K562 (cell line): ENCODE data around the gene PRDM16. TPM values are rescaled to one million over a fixed set of nuclear protein-coding genes. Genes with fewer than 3 reads are reported as not detected.
A peak's percentile ranks its signal among the peaks of the same experiment; 100 is the strongest.

ENCODE experiments used
- ATAC-seq: fragments of 200-7000 bp; cut with Tn5 transposase; 3 replicates; pipeline ENCODE4 v1.9.1; 2020; ENCODE audit warnings: moderate library complexity
- BruUV-seq: library from RNA; stranded (reverse); fragments of 400-500 nt; replicated peaks from 2 replicates; lab custom pipeline; 2021; lab: Mats Ljungman, UMichigan
- CTCF ChIA-PET: fragments of 300-600 bp; formaldehyde crosslinking; extraction: SDS; loops from one replicate; lab custom pipeline; 2021; ENCODE audit warnings: low intra/inter-chr PET ratio; lab: Yijun Ruan, JAX
- POLR2A ChIA-PET: fragments of 300-600, 350-650 bp; sonication (Branson Sonifier 250); formaldehyde crosslinking; extraction: SDS; loops from one replicate; lab custom pipeline; 2021; ENCODE audit warnings: antibody characterized with exemption, inconsistent platforms; lab: Yijun Ruan, JAX
- DNase-seq, 4 experiments: peaks; one replicate each; pipeline versions ENCODE4 v3.0.0 to v3.0.0-alpha.2; 2011 to 2018; ENCODE audit warnings: low spot score in 3 of 4, mixed read lengths in 3 of 4; ENCODE audit errors: extremely low read depth in 1 of 4
- FAIRE-seq: peaks from 2 replicates; lab custom pipeline; 2011; peaks lifted over from hg19 to GRCh38; lab: Jason Lieb, UNC
- H2AFZ ChIP-seq: 2 replicates; pipeline ENCODE4 v1.6.0; 2011; ENCODE audit warnings: low read depth, low read length, control low read depth, inconsistent platforms
- H3K27ac ChIP-seq: fragments of 200-600 bp; 3 replicates; pipeline ENCODE4 v1.8.0; 2011; ENCODE audit warnings: low read depth, mild to moderate bottlenecking, control low read depth, inconsistent platforms, low read length, moderate library complexity, mixed read lengths; ENCODE audit errors: extremely low read depth
- H3K27me3 ChIP-seq, 2 experiments: fragments of 300-600 bp in 1 of 2; 2 replicates in 1 of 2; 3 replicates in 1 of 2; pipeline versions ENCODE4 v1.6.0 to v1.8.0; 2011; ENCODE audit warnings: inconsistent platforms in 2 of 2, low read length in 2 of 2, mild to moderate bottlenecking in 1 of 2, mixed read lengths in 1 of 2, moderate library complexity in 1 of 2; ENCODE audit not compliant: control insufficient read depth in 2 of 2, insufficient read depth in 2 of 2
- H3K36me3 ChIP-seq: fragments of 300-600 bp; 3 replicates; pipeline ENCODE4 v1.8.0; 2011; ENCODE audit warnings: mild to moderate bottlenecking, low read length, inconsistent platforms; ENCODE audit not compliant: control insufficient read depth, insufficient read depth
- H3K4me1 ChIP-seq, 2 experiments: fragments of 200-600 bp in 1 of 2; replicated peaks in 1 of 2; 2 replicates in 1 of 2; 3 replicates in 1 of 2; pipeline versions ENCODE4 v1.5.1 to v1.8.0; 2011; ENCODE audit warnings: inconsistent platforms in 2 of 2, low read length in 2 of 2, mild to moderate bottlenecking in 1 of 2, mixed read lengths in 1 of 2, moderate library complexity in 1 of 2; ENCODE audit not compliant: control insufficient read depth in 2 of 2, insufficient read depth in 2 of 2
- H3K4me2 ChIP-seq: 2 replicates; pipeline ENCODE4 v1.6.1; 2011; ENCODE audit warnings: low read length, control low read depth, inconsistent platforms, mixed read lengths; ENCODE audit not compliant: insufficient read depth
- H3K4me3 ChIP-seq: fragments of 200-600 bp; sonication (generic), shearing (Covaris generic); 2 replicates; pipeline ENCODE4 v1.5.1; 2016; ENCODE audit warnings: control low read depth, inconsistent platforms
- H3K79me2 ChIP-seq: fragments of 200-600 bp; 3 replicates; pipeline ENCODE4 v1.8.0; 2011; ENCODE audit warnings: low read length, inconsistent platforms; ENCODE audit not compliant: control insufficient read depth, insufficient read depth
- H3K9ac ChIP-seq, 2 experiments: 2 replicates each; pipeline versions ENCODE4 v1.6.0 to v1.6.1; 2011; ENCODE audit warnings: low read depth in 2 of 2, low read length in 2 of 2, control low read depth in 1 of 2, inconsistent platforms in 1 of 2, mild to moderate bottlenecking in 1 of 2, mixed read lengths in 1 of 2; ENCODE audit not compliant: insufficient read depth in 1 of 2
- H3K9me1 ChIP-seq: one replicate; pipeline ENCODE4 v1.6.0; 2011; ENCODE audit warnings: inconsistent platforms, mild to moderate bottlenecking, low read length, moderate library complexity; ENCODE audit not compliant: control insufficient read depth, insufficient read depth
- H3K9me3 ChIP-seq: replicated peaks from 2 replicates; pipeline ENCODE4 v1.5.1; 2011; ENCODE audit warnings: low read depth, low read length, inconsistent platforms; ENCODE audit not compliant: control insufficient read depth, insufficient read depth
- H4K20me1 ChIP-seq: replicated peaks from 2 replicates; pipeline ENCODE4 v1.6.1; 2011; ENCODE audit warnings: low read length, inconsistent platforms, mixed read lengths; ENCODE audit not compliant: control insufficient read depth, insufficient read depth
- RHOXF2B ChIP-seq: fragments of 250-450 bp; sonication (Bioruptor Pico); conservative IDR thresholded peaks from 2 replicates; pipeline ENCODE4 v1.5.1; 2021
- WGBS: fragments of 100-300 bp; shearing (Covaris generic); methylation state at CpG from one replicate; pipeline ENCODE4 v1.1.6; 2016; ENCODE audit warnings: low coverage, mixed read lengths; ENCODE audit not compliant: insufficient coverage; ENCODE audit errors: missing lambda C conversion rate; 5-methylcytosine and 5-hydroxymethylcytosine counted together
- in situ Hi-C: fragments of 300-500 bp; cut with MboI; formaldehyde crosslinking; loops from 4 replicates; pipeline ENCODE4 v1.15.0; 2018; ENCODE audit warnings: inconsistent platforms, mixed read lengths
- intact Hi-C: fragments of 100-400 bp; cut with micrococcal nuclease; formaldehyde crosslinking; loops from 2 replicates; pipeline ENCODE4 v1.14.2; 2022
- polyA plus RNA-seq, 8 experiments: library from polyadenylated mRNA; depleted of rRNA in 4 of 8; stranded (reverse) in 5 of 8; unstranded in 3 of 8; fragments of >200 nt; fragmentation: Nextera tagmentation in 2 of 8; fragmentation: Illumina TruSeq in 1 of 8; extraction: Ambion mirVana in 2 of 8; extraction: Trizol in 1 of 8; gene quantifications; 2 replicates each; pipeline versions ENCODE4 v1.2.1 to v1.2.3, GENCODE V29; 2011 to 2014; ENCODE audit warnings: inconsistent platforms in 1 of 8, missing spikeins in 1 of 8
- total RNA-seq, 7 experiments: library from RNA; depleted of rRNA in 6 of 7; stranded (reverse); fragments of >200 nt in 6 of 7; fragmentation: Illumina TruSeq in 2 of 7; extraction: Trizol in 2 of 7; gene quantifications; 2 replicates each; pipeline versions ENCODE4 v1.2.1 to v1.2.3, GENCODE V29; 2011 to 2021; ENCODE audit warnings: low replicate concordance in 1 of 7
- TF ChIP-seq, protein P1 (sequence below), 2 experiments: IDR thresholded peaks; 2 replicates each; pipeline ENCODE4 v1.6.1; 2012; ENCODE audit warnings: improper control_type of control experiment in 2 of 2, low read depth in 2 of 2, low read length in 2 of 2, borderline replicate concordance in 1 of 2

The PRDM16 gene
- total and polyA plus RNA-seq, 9 of the 15 experiments (the other 6 are each of a cell fraction or from before 2014, with no cell fraction given): 0.10 to 0.27 TPM; not detected in 7

DNA sequence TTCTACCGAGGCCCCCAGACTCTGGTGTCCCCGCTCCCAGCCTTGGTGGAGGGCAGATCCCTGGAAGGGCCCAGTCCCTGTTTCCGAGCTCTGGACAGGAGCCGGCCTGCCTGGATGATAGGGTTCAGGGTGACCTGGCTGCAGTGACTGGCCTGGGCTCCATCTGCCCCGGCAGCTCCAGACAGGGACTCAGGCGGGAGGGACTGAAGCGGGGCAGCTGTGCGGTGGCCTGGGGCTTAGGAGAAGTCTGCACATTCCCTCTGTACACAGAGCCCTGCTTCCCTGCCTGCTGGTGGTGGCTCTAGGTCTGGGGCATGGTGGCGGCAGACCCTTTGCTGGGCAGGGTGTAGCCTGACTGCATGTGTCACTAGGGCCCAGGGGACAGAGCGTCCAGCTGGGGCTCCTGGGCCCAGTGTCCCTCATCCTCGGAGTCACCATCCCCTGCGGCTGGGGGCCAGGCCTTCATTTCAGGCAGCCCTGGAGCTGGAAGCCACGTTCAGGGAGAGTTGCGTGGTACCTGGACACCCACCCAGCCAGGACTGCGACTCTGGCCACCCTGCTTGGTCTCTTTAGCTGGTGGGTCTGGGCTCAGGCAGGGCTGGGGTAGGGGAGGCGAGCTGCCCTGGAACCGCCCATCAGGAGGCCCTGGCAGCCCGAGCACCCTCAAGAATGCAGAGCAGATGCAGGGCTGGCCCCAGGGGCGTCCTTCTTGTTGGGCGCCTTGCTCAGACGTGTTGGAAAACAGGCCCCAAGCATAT, 395.1 kb downstream of the PRDM16 start:
- no peaks in the 10 kb centered on the region for H3K79me2 ChIP-seq
- DNase-seq: no peak
- no peaks in the 10 kb centered on the region for H3K36me3 ChIP-seq
- FAIRE-seq: no peak
- no peaks in the 10 kb centered on the region for H3K9me3 ChIP-seq
- no TSS peak for BruUV-seq
- WGBS: 2% methylated on average over 21 of the region's 21 CpGs
- H3K27me3 ChIP-seq: peaks cover 63 to 94% of the 10 kb centered on the region in 2 experiments; a peak in 4 of 5 replicates
- ATAC-seq: peak; percentile 9; the same call in 1 of the 3 replicates
- H3K4me3 ChIP-seq: no peak overlapping the region
- peaks cover 51% of the 10 kb centered on the region for H4K20me1 ChIP-seq
- no peak overlapping the region for H3K4me2 ChIP-seq
- H3K4me1 ChIP-seq: peaks cover 0 to 40% of the 10 kb centered on the region in 2 experiments; a peak in 2 of 5 replicates
- in situ Hi-C loops (no loop called here), intact Hi-C loops (no loop called here)
- no peak overlapping the region for H3K27ac ChIP-seq
- no peaks in the 10 kb centered on the region for H3K9me1 ChIP-seq
- TF ChIP-seq RHOXF2B (CRISPR knock-in tag): no peak
- TF ChIP-seq, protein P1, sequence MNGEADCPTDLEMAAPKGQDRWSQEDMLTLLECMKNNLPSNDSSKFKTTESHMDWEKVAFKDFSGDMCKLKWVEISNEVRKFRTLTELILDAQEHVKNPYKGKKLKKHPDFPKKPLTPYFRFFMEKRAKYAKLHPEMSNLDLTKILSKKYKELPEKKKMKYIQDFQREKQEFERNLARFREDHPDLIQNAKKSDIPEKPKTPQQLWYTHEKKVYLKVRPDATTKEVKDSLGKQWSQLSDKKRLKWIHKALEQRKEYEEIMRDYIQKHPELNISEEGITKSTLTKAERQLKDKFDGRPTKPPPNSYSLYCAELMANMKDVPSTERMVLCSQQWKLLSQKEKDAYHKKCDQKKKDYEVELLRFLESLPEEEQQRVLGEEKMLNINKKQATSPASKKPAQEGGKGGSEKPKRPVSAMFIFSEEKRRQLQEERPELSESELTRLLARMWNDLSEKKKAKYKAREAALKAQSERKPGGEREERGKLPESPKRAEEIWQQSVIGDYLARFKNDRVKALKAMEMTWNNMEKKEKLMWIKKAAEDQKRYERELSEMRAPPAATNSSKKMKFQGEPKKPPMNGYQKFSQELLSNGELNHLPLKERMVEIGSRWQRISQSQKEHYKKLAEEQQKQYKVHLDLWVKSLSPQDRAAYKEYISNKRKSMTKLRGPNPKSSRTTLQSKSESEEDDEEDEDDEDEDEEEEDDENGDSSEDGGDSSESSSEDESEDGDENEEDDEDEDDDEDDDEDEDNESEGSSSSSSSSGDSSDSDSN (IDR thresholded peaks at IDR 0.05; ENCODE audit: borderline replicate concordance in 1 of 2, low read depth in 2 of 2, low read length in 2 of 2): 0 out of 4 replicates have a peak, but pooled peaks of 1 of the 2 experiments have one; percentile 62
- H3K9ac ChIP-seq: no peak overlapping the region; a peak in 1 of 4 replicates
- H2AFZ ChIP-seq: no peak overlapping the region
- POLR2A ChIA-PET: interaction anchor here (0.6 to 1.1 kb wide), 4 partner anchors 11 to 166 kb away, joined by 3 to 5 read pairs (median 4); no protein-coding TSS in a partner anchor
- CTCF ChIA-PET: no interaction called here
